Left lung (tissue), 10 donors: ENCODE measurements around the gene SSC5D. TPM values are rescaled to one million over a fixed set of nuclear protein-coding genes. Genes with fewer than 3 reads are reported as not detected.
A peak's percentile ranks its signal among the peaks of the same experiment; 100 is the strongest.
"Not testable (repeated sequence)": the region's sequence is repeated elsewhere in the genome, so short reads cannot be mapped to it uniquely, and the experiment has no call there.

ENCODE experiments used
- ATAC-seq: fragments of 200-7000 bp; cut with Tn5 transposase; one replicate; pipeline ENCODE4 v1.9.1; 2020; ENCODE audit warnings: moderate library complexity
- DNase-seq, 4 donors: peaks; one replicate each; pipeline ENCODE4 v3.0.0-alpha.2; 2013 to 2020
- H3K27ac ChIP-seq, 2 donors: fragments of 200-600 bp; sonication (generic) in 1 of 2; one replicate each; pipeline versions ENCODE4 v1.5.0 to v1.8.0; 2020 to 2021
- H3K27me3 ChIP-seq, 2 donors: fragments of 200-600 bp; sonication (generic) in 1 of 2; one replicate each; pipeline versions ENCODE4 v1.5.0 to v1.8.0; 2020 to 2021
- H3K36me3 ChIP-seq, 2 donors: fragments of 200-600 bp; sonication (generic) in 1 of 2; one replicate each; pipeline versions ENCODE4 v1.5.0 to v1.8.0; 2020 to 2021
- H3K4me1 ChIP-seq, 2 donors: fragments of 200-600 bp; one replicate each; pipeline ENCODE4 v1.8.0; 2021
- H3K4me3 ChIP-seq, 2 donors: fragments of 200-600 bp; sonication (generic) in 1 of 2; one replicate each; pipeline versions ENCODE4 v1.5.0 to v1.8.0; 2020 to 2021; ENCODE audit warnings: mild to moderate bottlenecking in 1 of 2
- H3K9me3 ChIP-seq, 2 donors: fragments of 200-600 bp; sonication (generic) in 1 of 2; one replicate each; pipeline versions ENCODE4 v1.5.0 to v1.8.0; 2020 to 2021
- intact Hi-C, 2 donors: fragments of 100-400 bp; cut with DNase I; formaldehyde crosslinking; loops; one replicate each; pipeline versions ENCODE4 v1.11.2 to v1.14.2; 2022
- polyA plus RNA-seq, 6 donors: library from polyadenylated mRNA; unstranded; fragments of 120-200 nt; gene quantifications; one replicate each; pipeline ENCODE4 v1.2.1, GENCODE V29; 2013; ENCODE audit not compliant: insufficient read length in 6 of 6
- total RNA-seq, 2 donors: library from RNA; stranded (reverse); fragmentation: NEBNext Ultra II Directional; extraction: Animal tissue kit (Norgen Biotek cat#: 25700); gene quantifications; one replicate each; pipeline ENCODE4 v1.2.1, GENCODE V29; 2021
- TF ChIP-seq, protein P1 (sequence below), 2 donors: fragments of 200-600 bp; sonication (generic) in 1 of 2; IDR thresholded peaks; one replicate each; pipeline versions ENCODE4 v1.5.0 to v1.8.0; 2021; ENCODE audit warnings: antibody characterized with exemption in 2 of 2
- donor health status: DM: no; HTN: yes; CAD: no.
- donor health status: DM: no; HTN: no; CAD: no.

SSC5D gene
- total and polyA plus RNA-seq, 8 donors = 4.1 to 45.9 (median 8.0) TPM

DNA sequence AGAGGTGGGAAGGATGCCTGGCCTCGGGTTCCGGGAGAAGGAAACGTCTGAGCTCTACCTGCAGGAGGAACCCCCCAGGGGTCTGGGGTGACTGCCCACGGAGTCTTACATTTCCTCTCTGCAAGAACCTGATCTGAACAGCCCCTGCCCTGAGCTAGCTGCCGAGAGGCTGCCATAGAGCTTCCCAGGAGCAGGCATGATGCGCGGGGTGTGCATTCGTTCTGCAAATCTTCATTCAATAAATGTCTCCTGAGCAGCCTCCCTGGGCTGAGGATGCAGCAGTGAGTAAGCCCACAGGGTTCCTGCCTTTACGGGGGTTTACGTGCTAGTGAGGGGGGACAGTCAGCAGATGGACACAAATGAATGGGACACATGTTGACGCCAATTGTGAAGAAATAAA is 43.6 kb upstream of the SSC5D start:
- TF ChIP-seq, protein P1, sequence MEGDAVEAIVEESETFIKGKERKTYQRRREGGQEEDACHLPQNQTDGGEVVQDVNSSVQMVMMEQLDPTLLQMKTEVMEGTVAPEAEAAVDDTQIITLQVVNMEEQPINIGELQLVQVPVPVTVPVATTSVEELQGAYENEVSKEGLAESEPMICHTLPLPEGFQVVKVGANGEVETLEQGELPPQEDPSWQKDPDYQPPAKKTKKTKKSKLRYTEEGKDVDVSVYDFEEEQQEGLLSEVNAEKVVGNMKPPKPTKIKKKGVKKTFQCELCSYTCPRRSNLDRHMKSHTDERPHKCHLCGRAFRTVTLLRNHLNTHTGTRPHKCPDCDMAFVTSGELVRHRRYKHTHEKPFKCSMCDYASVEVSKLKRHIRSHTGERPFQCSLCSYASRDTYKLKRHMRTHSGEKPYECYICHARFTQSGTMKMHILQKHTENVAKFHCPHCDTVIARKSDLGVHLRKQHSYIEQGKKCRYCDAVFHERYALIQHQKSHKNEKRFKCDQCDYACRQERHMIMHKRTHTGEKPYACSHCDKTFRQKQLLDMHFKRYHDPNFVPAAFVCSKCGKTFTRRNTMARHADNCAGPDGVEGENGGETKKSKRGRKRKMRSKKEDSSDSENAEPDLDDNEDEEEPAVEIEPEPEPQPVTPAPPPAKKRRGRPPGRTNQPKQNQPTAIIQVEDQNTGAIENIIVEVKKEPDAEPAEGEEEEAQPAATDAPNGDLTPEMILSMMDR (IDR thresholded peaks at IDR 0.05) = no peak
- intact Hi-C loops = no loop called here
- Histone ChIP-seq H3K4me3 (no peak overlapping the region), H3K36me3 (no peaks in the 10 kb centered on the region), H3K27ac (no peak overlapping the region), H3K4me1 (peaks cover 0 to 13% of the 10 kb centered on the region in 2 donors), H3K9me3 (no peaks in the 10 kb centered on the region), H3K27me3 (peaks cover 52 to 88% of the 10 kb centered on the region in 2 donors)
- no peak for DNase-seq
- no peak for ATAC-seq

DNA sequence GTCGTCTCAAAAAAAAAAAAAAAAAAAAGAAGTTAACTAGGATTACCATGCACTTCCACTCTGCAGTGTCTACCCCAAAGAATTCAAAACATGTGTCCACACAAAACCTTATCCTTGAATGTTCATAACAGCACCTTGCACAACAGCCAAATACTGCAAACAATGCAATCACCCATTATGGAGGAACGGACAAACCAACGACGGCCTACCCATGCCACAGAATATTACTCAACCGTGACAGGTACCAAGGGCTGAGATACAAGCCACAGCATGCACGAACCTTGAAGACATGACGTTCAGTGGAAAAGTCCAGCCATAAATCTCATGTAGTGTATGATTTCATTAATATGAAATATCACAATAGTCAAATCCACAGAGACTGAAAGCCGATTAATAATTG is 42.2 kb upstream of the SSC5D start:
- TF ChIP-seq, protein P1 (IDR thresholded peaks at IDR 0.05) = no peak

DNA sequence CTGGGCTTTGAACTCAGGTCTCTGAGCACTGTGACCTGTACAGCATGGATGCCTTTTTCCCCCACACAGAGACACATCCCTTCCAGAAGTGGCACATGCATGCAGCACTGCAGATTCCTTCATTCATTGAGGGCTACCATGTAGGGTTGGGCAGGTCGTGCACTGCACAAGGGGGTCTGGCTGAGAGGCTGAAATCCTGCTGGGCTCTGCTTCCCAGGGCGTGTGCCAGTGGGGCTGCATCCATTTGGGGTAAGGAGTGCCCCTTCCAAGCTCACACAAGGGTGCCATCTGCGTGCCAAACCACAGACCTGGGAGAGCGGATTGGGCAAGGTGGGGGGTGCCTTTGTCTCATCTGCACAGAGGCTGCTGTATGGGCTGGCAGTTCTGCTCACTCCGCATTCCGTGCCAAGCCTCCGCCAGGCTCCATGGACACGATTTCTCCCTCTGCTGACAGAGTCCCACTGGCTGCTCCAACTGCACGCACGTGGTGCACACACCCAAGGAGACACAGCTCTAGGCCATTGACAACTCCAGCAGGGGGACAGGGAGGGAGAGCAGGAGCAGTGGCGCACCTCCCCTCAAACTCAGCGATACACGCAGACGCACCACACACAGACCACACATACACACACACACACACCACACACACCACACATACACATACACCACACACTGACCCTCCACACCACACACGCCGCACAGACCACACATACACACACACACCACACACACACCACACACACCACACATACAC is 40.6 kb upstream of the SSC5D start:
- no peak overlapping the region for H3K4me3 ChIP-seq
- H3K9me3 ChIP-seq = no peaks in the 10 kb centered on the region
- TF ChIP-seq, protein P1 (IDR thresholded peaks at IDR 0.05) = no peak
- peaks cover 43 to 82% of the 10 kb centered on the region in 2 donors for H3K27me3 ChIP-seq
- peak in 1 of 4 donors; percentile 20 for DNase-seq
- H3K27ac ChIP-seq = no peak overlapping the region
- H3K36me3 ChIP-seq = no peaks in the 10 kb centered on the region
- intact Hi-C loops = no loop called here
- ATAC-seq = no peak
- peaks cover 0 to 14% of the 10 kb centered on the region in 2 donors for H3K4me1 ChIP-seq

More for the DNA sequence above, 42.2 kb upstream of the SSC5D start:
- H3K4me1 ChIP-seq = peaks cover 0 to 5% of the 10 kb centered on the region in 2 donors
- intact Hi-C loops = no loop called here
- peaks cover 42 to 82% of the 10 kb centered on the region in 2 donors for H3K27me3 ChIP-seq
- no peaks in the 10 kb centered on the region for H3K9me3 ChIP-seq
- no peak for DNase-seq
- no peak overlapping the region for H3K27ac ChIP-seq
- no peak overlapping the region for H3K4me3 ChIP-seq
- no peak for ATAC-seq
- no peaks in the 10 kb centered on the region for H3K36me3 ChIP-seq

DNA sequence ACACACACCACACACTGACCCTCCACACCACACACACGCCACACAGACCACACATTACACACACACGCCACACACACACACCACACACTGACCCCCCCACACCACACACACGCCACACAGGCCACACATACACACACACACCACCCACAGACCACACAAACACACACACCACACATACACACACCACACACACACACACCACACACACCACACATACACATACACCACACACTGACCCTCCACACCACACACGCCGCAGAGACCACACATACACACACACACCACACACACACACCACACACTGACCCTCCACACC is 40.1 kb upstream of the SSC5D start:
- peaks cover 0 to 15% of the 10 kb centered on the region in 2 donors for H3K4me1 ChIP-seq
- peaks cover 42 to 82% of the 10 kb centered on the region in 2 donors for H3K27me3 ChIP-seq
- ATAC-seq, H3K9me3 ChIP-seq, H3K36me3 ChIP-seq, H3K4me3 ChIP-seq, DNase-seq, H3K27ac ChIP-seq, intact Hi-C loops: not testable (repeated sequence)

DNA sequence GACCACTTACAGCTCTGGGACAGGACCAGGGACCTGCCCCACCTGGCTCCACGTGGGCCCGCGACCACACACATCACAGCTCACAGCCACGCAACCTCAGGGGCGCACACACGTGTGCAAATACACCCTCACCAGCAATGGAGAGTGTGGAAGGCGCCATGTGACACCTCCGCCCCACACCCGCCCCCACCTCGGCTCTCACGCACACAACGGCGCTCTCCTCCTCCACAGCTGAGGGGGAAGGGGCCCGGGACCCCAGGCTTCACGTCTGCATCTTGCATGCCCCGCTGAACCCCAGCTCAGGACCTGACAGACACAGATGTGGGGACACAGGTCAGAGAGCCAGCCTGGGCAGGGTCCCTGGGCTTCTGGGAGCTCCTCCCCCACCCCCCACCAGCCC is 38.8 kb upstream of the SSC5D start:
- DNase-seq (peak in 1 of 4 donors; percentile 49), ATAC-seq (no peak)
- TF ChIP-seq, protein P1 (IDR thresholded peaks at IDR 0.05) = no peak
- Histone ChIP-seq H3K27me3 (peaks cover 31 to 68% of the 10 kb centered on the region in 2 donors), H3K27ac (no peak overlapping the region), H3K9me3 (no peaks in the 10 kb centered on the region), H3K4me3 (no peak overlapping the region), H3K4me1 (peaks cover 0 to 15% of the 10 kb centered on the region in 2 donors), H3K36me3 (no peaks in the 10 kb centered on the region)
- intact Hi-C loops = no loop called here
